Cerebellar nuclear complex (tissue), 1 donor: ENCODE measurements around the gene NPAS3.

Experiments used
- DNase-seq, 2 experiments: peaks; one replicate each; lab custom pipeline; 2025; lab: John Stamatoyannopoulos, UW

Gene NPAS3

GRCh38 chr14:33480887-33481184 is 542.2 kb downstream of the NPAS3 start:
- DNase-seq = no peak

DNA sequence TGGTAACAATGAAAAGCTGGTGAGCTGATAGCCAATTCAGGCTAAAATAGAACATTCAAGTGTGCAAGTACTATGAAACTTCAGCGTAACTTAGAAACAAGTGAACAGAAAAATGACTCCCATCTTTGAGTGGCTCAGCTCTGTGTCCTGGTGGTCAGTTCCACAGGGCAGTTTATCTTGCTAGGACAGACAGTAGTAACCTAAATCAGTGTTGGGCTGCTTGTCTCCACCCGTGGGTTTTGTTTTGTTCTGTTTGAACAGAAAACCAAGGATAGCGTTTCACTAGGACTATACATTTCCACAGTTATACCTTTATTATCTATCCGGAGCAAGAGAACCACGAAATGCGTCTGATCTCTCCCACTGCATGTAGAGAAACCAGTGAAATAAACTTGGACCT is 544.4 kb downstream of the NPAS3 start:
- no peak for DNase-seq

DNA sequence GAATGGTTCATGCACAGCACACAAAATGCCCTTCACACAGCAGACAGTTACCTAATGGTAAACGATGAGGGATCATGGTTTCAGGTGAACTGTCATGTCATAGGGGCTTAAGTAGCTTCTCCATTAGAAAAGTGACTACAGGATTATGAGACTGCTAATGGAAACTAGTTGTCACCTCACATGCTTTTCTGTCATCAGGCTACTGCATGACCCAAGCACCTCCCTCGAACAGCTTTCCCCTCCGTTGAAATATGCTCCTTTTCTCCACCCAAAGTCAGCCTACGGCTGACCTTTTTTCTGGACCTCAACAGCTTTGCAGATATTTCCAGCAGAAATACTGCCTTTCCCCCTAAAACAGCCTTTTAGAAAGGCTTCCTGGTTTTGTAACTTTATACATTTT is 544.9 kb downstream of the NPAS3 start:
- DNase-seq = no peak

- DNase-seq = no peak
Measured at GRCh38 chr14:33484264-33484663, 545.6 kb downstream of the NPAS3 start.

- no peak for DNase-seq
Measured at GRCh38 chr14:33486332-33486890, 547.7 kb downstream of the NPAS3 start.

DNA sequence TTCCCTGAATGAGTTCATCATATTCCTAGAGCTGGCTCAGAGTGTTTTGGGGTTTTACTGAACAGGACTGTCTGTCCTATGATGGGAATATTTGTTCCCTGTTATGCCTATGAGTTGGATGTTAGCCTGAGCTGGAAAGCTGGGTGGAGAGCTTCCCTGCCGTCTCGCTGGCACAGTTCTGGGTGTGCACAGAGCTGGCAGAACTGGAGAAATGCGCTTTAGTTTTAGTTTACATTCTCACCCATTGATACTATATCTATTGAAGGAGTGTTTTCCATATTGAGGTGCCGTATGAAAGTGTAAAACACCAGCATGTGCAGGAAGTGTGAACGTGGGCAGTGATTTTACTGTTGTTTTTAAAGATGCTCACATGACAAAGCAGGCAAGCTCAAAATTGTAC is 549.9 kb downstream of the NPAS3 start:
- DNase-seq = no peak

DNA sequence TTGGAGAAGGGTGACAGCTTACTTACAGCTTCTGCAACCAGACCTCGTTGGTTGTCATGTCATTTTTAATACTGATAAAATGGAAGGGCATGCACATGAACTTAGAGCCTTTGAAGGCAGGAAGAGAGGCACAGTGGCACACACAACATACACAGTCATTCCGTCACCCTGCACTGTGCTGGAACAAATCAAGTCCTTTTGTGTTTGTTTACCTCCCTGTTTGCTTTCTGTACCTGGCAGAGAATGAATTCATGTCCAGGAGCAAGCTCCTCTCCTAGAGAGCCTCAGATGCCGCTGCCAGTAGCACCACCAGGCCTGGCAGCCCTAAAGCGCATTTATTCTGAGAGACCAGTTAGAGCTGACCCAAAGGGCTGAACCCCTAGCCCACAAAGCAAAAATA is 551.9 kb downstream of the NPAS3 start:
- DNase-seq = no peak

- DNase-seq = no peak
Measured at GRCh38 chr14:33491112-33491511, 552.4 kb downstream of the NPAS3 start.

- no peak for DNase-seq
Measured at GRCh38 chr14:33492491-33492890, 553.8 kb downstream of the NPAS3 start.

- DNase-seq = no peak
Measured at GRCh38 chr14:33493266-33493665, 554.6 kb downstream of the NPAS3 start.

DNA sequence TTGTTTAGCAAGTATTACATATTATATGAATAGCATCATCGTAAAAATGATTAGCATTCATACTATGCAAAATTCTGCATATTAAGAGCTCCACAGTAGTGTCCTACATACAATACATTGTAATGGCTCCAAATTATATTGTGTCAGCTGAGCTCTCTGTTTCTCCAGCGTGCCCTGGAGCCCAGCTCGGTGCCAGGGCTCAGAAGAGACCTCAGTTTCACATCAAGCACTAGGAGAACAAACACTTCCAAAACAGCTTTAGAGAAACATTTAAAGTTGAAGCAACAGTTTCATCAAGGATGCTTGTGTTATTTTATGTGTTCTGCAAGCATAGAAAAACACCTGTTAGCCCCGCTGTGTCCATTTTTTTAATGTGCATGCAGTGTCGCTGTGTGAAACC is 555.3 kb downstream of the NPAS3 start:
- no peak for DNase-seq

DNA sequence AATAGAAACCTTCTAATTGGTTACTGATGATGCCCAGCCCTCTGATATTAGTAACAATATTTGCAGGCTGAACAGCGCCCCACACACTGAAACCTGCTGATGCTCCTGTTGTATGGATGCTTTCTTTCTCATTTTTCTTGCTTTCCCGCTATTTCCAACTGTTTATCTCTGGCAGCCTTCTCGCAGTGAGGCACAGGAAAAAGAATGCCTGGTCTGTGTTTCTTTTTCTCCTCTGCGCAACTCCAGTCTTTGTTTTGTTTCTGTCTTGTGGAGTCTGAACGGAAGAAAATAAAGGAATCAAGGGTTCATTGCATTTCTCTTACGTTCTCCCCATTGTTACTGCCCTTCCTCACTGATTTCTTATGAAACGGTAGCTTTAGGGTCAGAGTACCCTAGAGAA is 561.0 kb downstream of the NPAS3 start:
- DNase-seq = no peak

DNA sequence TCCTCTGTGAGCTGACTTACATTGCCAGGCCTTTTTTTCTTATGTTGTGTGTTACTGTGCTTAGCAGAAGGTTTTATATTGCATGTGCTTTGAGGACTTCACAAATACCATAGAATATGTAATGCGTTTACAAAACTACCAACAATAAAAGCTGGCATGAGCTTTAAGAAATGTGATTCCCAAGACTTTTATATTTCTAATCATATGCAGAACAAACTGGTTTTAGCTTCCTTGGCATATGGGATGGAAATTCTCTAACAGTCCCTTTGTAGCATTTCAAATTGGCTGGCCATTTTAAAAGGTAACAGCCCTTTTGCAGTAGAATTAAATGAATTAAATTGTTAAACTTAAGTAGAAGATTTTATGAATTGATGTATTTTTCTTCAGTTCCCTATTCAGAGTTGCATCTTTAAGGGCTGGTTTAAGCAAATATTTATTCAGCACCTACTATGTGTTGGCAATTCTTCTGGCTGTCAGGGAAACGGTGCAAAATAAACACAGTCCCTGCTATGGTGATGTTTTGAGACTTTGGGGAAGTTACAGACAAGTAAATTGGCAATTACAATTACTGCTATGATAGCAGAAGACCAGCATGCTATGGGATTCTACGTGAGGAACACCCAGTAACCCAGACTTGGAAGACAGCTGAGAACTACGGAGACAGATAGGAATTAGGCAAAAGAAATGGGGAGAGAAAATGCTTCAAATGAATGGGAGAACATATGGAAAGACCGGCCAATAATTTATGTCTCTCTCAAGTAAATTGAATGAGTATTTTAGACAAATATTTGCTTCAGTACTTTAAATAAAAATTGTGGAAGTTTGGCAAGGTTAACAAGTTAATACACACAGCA is 565.8 kb downstream of the NPAS3 start:
- no peak for DNase-seq

- no peak for DNase-seq
Measured at GRCh38 chr14:33505266-33505962, 566.7 kb downstream of the NPAS3 start.

- no peak for DNase-seq
Measured at GRCh38 chr14:33505963-33506329, 567.3 kb downstream of the NPAS3 start.

- DNase-seq = no peak
Measured at GRCh38 chr14:33508126-33509062, 569.7 kb downstream of the NPAS3 start.

DNA sequence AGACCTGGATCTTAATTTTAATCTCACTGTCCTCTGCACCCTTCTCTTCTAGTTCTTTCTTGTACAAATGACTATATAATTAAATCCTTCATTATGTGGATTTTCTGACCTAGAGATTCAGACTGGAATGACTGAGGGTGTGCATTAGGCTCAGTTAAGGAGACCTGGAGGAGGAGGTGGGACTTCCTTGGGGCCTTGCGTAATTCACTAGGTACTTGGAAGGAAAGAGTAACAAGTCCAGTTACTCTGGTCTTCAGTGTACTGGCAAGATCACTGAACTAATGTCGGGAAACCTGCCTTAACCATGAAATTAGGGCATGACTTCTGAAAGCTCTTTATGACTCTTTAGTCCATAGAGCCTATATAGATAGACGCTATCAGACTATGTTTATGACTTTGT is 570.8 kb downstream of the NPAS3 start:
- no peak for DNase-seq

DNA sequence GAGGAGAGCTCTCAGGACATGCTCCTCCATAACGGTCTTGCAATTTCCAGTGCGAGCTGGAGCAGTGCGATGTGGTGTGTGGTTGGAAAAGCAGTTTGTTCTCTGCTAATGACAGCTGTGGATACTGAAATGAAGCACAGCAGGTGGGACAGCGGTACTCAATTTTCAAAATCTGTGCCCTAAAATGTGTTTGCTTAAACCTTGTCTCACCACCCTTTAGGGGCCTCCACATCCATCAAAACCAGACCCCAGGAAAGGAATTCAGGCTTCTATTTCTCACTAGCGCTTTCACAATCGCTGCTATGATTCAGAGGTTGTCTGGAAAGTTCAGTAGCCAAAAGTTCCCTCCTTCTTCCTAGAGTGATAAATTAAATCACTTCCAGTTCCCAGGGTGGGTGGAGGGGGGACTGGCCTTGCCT is 571.4 kb downstream of the NPAS3 start:
- no peak for DNase-seq

DNA sequence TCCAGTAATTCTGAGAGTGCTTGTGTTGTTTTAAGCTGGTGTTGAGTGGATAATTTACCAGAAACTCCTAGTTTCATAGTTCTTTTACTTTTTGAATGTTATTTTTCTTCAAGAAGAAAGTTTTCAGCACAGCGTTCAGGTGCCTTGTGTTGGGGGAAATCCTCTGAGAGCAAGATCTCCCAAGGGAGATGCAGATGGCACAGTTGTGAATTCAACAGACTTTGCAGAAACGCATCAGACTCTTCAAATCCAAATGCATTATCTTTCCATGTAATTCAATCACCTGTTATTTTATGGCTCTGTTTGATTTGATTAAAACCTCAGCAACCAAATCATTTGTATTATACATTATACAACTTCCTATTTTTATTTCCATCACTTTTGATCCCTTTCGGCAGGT is 572.3 kb downstream of the NPAS3 start:
- DNase-seq = no peak

- DNase-seq = no peak
Measured at GRCh38 chr14:33511851-33512640, 573.4 kb downstream of the NPAS3 start.

DNA sequence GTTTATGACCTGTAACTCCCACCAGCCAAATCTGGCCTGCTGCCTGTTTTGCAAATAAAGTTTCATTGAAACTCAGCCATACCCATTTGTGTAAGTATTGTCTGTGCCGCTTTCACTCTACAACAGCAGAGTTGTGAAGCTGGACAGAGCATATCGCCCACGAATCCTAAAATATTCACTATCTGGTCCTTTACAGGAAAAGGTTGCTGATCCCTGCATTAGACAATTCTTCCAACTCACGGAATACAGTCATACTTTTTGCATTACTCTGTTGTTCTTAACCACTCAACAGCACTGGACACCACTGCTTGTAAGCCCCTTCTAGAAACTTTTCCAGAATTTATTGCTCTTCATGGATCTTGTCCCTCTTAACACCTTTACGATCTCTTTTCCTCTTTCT is 576.8 kb downstream of the NPAS3 start:
- DNase-seq = no peak

DNA sequence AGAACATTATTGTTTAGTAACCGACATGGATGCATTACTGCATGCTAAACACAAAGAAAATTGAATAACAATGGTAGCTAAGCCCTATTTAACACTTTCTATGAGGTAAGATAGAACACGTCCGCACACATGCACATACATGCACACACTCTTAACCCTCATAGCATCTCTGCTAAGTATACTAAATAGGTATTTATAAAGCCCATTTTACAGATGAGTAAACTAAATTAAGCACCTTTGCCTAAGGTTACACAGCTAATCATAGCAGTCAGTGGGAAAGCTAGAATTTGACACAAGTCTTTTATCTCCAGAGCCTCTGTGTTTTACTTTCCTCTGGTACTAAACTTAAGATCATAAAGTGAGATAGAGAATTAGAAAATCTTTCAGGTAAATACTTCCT is 577.2 kb downstream of the NPAS3 start:
- DNase-seq = no peak
